Transverse colon (tissue), 4 donors: ENCODE results near the gene CDA. TPM values are rescaled to one million over a fixed set of nuclear protein-coding genes. Genes with fewer than 3 reads are reported as not detected.

ENCODE experiments used
- DNase-seq: peaks from one replicate; pipeline ENCODE4 v3.0.0-alpha.2; 2019
- H3K27ac ChIP-seq, 4 donors: fragments of 200-600 bp; sonication (generic); 2 replicates each; pipeline ENCODE4 v1.5.1; 2016 to 2018; ENCODE audit warnings: inconsistent platforms in 4 of 4
- H3K27me3 ChIP-seq: fragments of 200-600 bp; sonication (generic); 2 replicates; pipeline ENCODE4 v1.5.1; 2017; ENCODE audit warnings: inconsistent platforms
- H3K36me3 ChIP-seq, 4 donors: fragments of 200-600 bp; sonication (generic); 2 replicates each; pipeline ENCODE4 v1.5.1; 2017 to 2019; ENCODE audit warnings: inconsistent platforms in 4 of 4
- H3K4me1 ChIP-seq, 4 donors: fragments of 200-600 bp; sonication (generic); 2 replicates each; pipeline ENCODE4 v1.5.1; 2017 to 2020; ENCODE audit warnings: inconsistent platforms in 4 of 4
- H3K4me3 ChIP-seq, 4 donors: fragments of 200-600 bp; sonication (generic); 1 replicate in 1 of 4; 2 replicates in 3 of 4; pipeline versions ENCODE4 v1.5.1 to v1.6.1; 2017 to 2019; ENCODE audit warnings: inconsistent platforms in 4 of 4
- H3K9me3 ChIP-seq, 2 donors: fragments of 200-600 bp; sonication (generic); 2 replicates each; pipeline ENCODE4 v1.5.1; 2017 to 2019; ENCODE audit warnings: inconsistent platforms in 2 of 2
- CTCF ChIP-seq, 5 experiments: fragments of 200-600 bp in 3 of 5; fragments of 450-650 bp in 2 of 5; sonication (generic) in 3 of 5; IDR thresholded peaks; 1 replicate in 2 of 5; 2 replicates in 3 of 5; pipeline ENCODE4 v1.5.1; 2016 to 2017; ENCODE audit warnings: antibody characterized with exemption in 5 of 5, inconsistent platforms in 3 of 5, mild to moderate bottlenecking in 2 of 5, moderate library complexity in 1 of 5
- EP300 ChIP-seq: sonication (generic); formaldehyde crosslinking; IDR thresholded peaks from one replicate; pipeline ENCODE4 v1.6.1; 2017; ENCODE audit warnings: antibody characterized with exemption, low read depth
- POLR2A ChIP-seq: fragments of 450-650 bp; IDR thresholded peaks from one replicate; pipeline ENCODE4 v1.6.1; 2016; ENCODE audit warnings: antibody characterized with exemption, mild to moderate bottlenecking, moderate library complexity
- POLR2AphosphoS5 ChIP-seq, 3 donors: sonication (generic); formaldehyde crosslinking; IDR thresholded peaks; one replicate each; pipeline ENCODE4 v1.6.1; 2016; ENCODE audit warnings: antibody characterized with exemption in 3 of 3
- WGBS, 2 donors: methylation state at CpG; one replicate each; pipeline ENCODE4 v1.1.5; 2018; ENCODE audit warnings: low coverage in 1 of 2; 5-methylcytosine and 5-hydroxymethylcytosine counted together
- in situ Hi-C, 4 donors: fragments of 200-750 bp; cut with MboI; loops; one replicate each; pipeline versions ENCODE4 v1.15.0 to v1.15.1; 2017; ENCODE audit warnings: low sequenced_read_pairs in 3 of 4, low pct_ligation_motif_present in 1 of 4, low pct_unique_long_range_greater_than_20kb in 1 of 4
- intact Hi-C: fragments of 100-400 bp; cut with DNase I; formaldehyde crosslinking; loops from one replicate; pipeline ENCODE4 v1.15.1; 2023; ENCODE audit warnings: low total_unique reads
- total RNA-seq, 4 donors: library from RNA; depleted of rRNA; stranded (reverse); fragments of >200 nt; gene quantifications; one replicate each; pipeline ENCODE4 v1.1.0, GENCODE V29; 2016

The CDA gene
- 10 to 100 TPM in 3 of 4 donors, not detected in 1; 39.7 to 50.5 (median 43.1) TPM for total RNA-seq

- in situ Hi-C loops = no loop called here
- peak; percentile 77 for DNase-seq
- H3K27ac ChIP-seq = peak within 1 kb of the TSS; percentile 31 to 66 (median 58)
- WGBS, 2 donors = 23% methylated on average over 8 of the region's 11 CpGs; no CpG with 5 or more reads in 1 of the 2 donors
- intact Hi-C loops = no loop called here
- H3K36me3 ChIP-seq = no peaks in the 10 kb centered on the region
- H3K4me3 ChIP-seq = peak within 1 kb of the TSS in 3 of 4 donors; percentile 2 to 34 (median 11)
- peaks cover 0 to 16% (median 10%) of the 10 kb centered on the region in 4 donors for H3K4me1 ChIP-seq
- TF ChIP-seq POLR2A = peak; percentile 62
- TF ChIP-seq EP300 = no peak
- peak in 2 of 3 donors; percentile 34 to 85 for TF ChIP-seq POLR2AphosphoS5 (IDR thresholded peaks at IDR 0.05)
- no peak for TF ChIP-seq CTCF (IDR thresholded peaks at IDR 0.05)
- no peaks in the 10 kb centered on the region for H3K9me3 ChIP-seq
- H3K27me3 ChIP-seq = peaks cover 38% of the 10 kb centered on the region
Observed at GRCh38 chr1:20588634-20589225, at the start of gene CDA. CDA (plus strand) TSS chr1:20589097; CDS start chr1:20589130, 33 bp downstream.

GRCh38 chr1:20540281-20540680, 48.6 kb upstream of the CDA start:
- Histone ChIP-seq H3K27me3 (peaks cover 46% of the 10 kb centered on the region), H3K27ac (no peak overlapping the region), H3K36me3 (no peaks in the 10 kb centered on the region), H3K9me3 (no peaks in the 10 kb centered on the region), H3K4me1 (no peaks in the 10 kb centered on the region), H3K4me3 (no peak overlapping the region)
- intact Hi-C loops = no loop called here
- 81% methylated on average over 1 of the region's 1 CpG; no CpG with 5 or more reads in 1 of the 2 donors for WGBS, 2 donors
- in situ Hi-C loops = loop anchor here in 1 of 4 donors (25.0 kb wide), 1 partner anchor 672 kb away; no protein-coding TSS in a partner anchor
- DNase-seq = no peak
- no peak for TF ChIP-seq POLR2A
- TF ChIP-seq POLR2AphosphoS5 (IDR thresholded peaks at IDR 0.05) = no peak
- TF ChIP-seq CTCF (IDR thresholded peaks at IDR 0.05) = no peak
- TF ChIP-seq EP300 = no peak

GRCh38 chr1:20546637-20547036, 42.3 kb upstream of the CDA start:
- H3K27me3 ChIP-seq = peaks cover 85% of the 10 kb centered on the region
- in situ Hi-C loops (loop anchor here in 1 of 4 donors (25.0 kb wide), 1 partner anchor 666 kb away; no protein-coding TSS in a partner anchor), intact Hi-C loops (no loop called here)
- H3K4me3 ChIP-seq = no peak overlapping the region
- H3K9me3 ChIP-seq = no peaks in the 10 kb centered on the region
- DNase-seq = no peak
- no peak overlapping the region for H3K27ac ChIP-seq
- no peaks in the 10 kb centered on the region for H3K4me1 ChIP-seq
- no peaks in the 10 kb centered on the region for H3K36me3 ChIP-seq
- TF ChIP-seq CTCF (IDR thresholded peaks at IDR 0.05) (no peak), POLR2AphosphoS5 (IDR thresholded peaks at IDR 0.05) (no peak), POLR2A (no peak), EP300 (no peak)
- 78 to 100% methylated on average over 2 to 3 of the region's 3 CpGs for WGBS, 2 donors

- 39 to 40% methylated on average over 3 of the region's 3 CpGs for WGBS, 2 donors
- peaks cover 0 to 22% (median 10%) of the 10 kb centered on the region in 4 donors for H3K4me1 ChIP-seq
- H3K27me3 ChIP-seq = peaks cover 91% of the 10 kb centered on the region
- no peak for DNase-seq
- H3K9me3 ChIP-seq = no peaks in the 10 kb centered on the region
- intact Hi-C loops = no loop called here
- H3K4me3 ChIP-seq = no peak overlapping the region
- no peak overlapping the region for H3K27ac ChIP-seq
- in situ Hi-C loops = no loop called here
- TF ChIP-seq POLR2AphosphoS5 (IDR thresholded peaks at IDR 0.05) = no peak
- TF ChIP-seq POLR2A = no peak
- TF ChIP-seq EP300 = no peak
- TF ChIP-seq CTCF (IDR thresholded peaks at IDR 0.05) = no peak
- no peaks in the 10 kb centered on the region for H3K36me3 ChIP-seq
Observed at GRCh38 chr1:20551161-20551560, 37.7 kb upstream of the CDA start.
